Esophagus (tissue), 2 donors: ENCODE measurements around the gene HSD17B3. TPM values are rescaled to one million over a fixed set of nuclear protein-coding genes. Genes with fewer than 3 reads are reported as not detected.

Experiments used
- H3K27ac ChIP-seq, 2 donors: one replicate each; pipeline ENCODE4 v1.5.1; 2013; ENCODE audit warnings: low read depth in 2 of 2, mild to moderate bottlenecking in 2 of 2, inconsistent platforms in 1 of 2, low read length in 1 of 2, moderate library complexity in 1 of 2
- H3K27me3 ChIP-seq, 2 donors: one replicate each; pipeline ENCODE4 v1.6.1; 2013; ENCODE audit warnings: low read length in 2 of 2, control low read depth in 1 of 2, mild to moderate bottlenecking in 1 of 2; ENCODE audit not compliant: insufficient read depth in 2 of 2, control insufficient read depth in 1 of 2
- H3K36me3 ChIP-seq, 2 donors: one replicate each; pipeline ENCODE4 v1.6.1; 2013; ENCODE audit warnings: low read length in 1 of 2; ENCODE audit not compliant: control insufficient read depth in 2 of 2, insufficient read depth in 2 of 2
- H3K4me1 ChIP-seq, 2 donors: one replicate each; pipeline ENCODE4 v1.6.1; 2013; ENCODE audit warnings: low read length in 1 of 2; ENCODE audit not compliant: control insufficient read depth in 2 of 2, insufficient read depth in 2 of 2
- H3K4me3 ChIP-seq, 2 donors: one replicate each; pipeline ENCODE4 v1.5.1; 2013; ENCODE audit warnings: low read length in 2 of 2, mild to moderate bottlenecking in 2 of 2, low read depth in 1 of 2, moderate library complexity in 1 of 2
- H3K9me3 ChIP-seq, 2 donors: one replicate each; pipeline ENCODE4 v1.6.1; 2013; ENCODE audit warnings: mild to moderate bottlenecking in 2 of 2, low read depth in 1 of 2, low read length in 1 of 2, moderate library complexity in 1 of 2; ENCODE audit not compliant: control insufficient read depth in 2 of 2, insufficient read depth in 1 of 2
- WGBS, 2 donors: extraction: QIAGEN DNeasy Blood & Tissue Kit; methylation state at CpG; one replicate each; pipeline ENCODE4 v1.1.7; 2013; 5-methylcytosine and 5-hydroxymethylcytosine counted together
- polyA plus RNA-seq, 2 donors: library from polyadenylated mRNA; stranded (reverse); fragments of 200-250 nt; gene quantifications; one replicate each; pipeline ENCODE4 v1.2.3, GENCODE V29; 2013
- donor health status: healthy with polysubstance abuse.
- donor health status: Bipolar disorder and iron deficiency.

HSD17B3 gene
- polyA plus RNA-seq, 2 donors: 0.58 to 0.90 TPM

GRCh38 chr9:96206156-96206751 lies 95.7 kb downstream of the HSD17B3 start:
- peaks cover 0 to 4% of the 10 kb centered on the region in 2 donors for H3K9me3 ChIP-seq
- 84 to 88% methylated on average over 11 of the region's 11 CpGs for WGBS, 2 donors
- no peaks in the 10 kb centered on the region for H3K27me3 ChIP-seq
- no peak overlapping the region for H3K27ac ChIP-seq
- H3K4me3 ChIP-seq: no peak overlapping the region
- no peaks in the 10 kb centered on the region for H3K36me3 ChIP-seq
- H3K4me1 ChIP-seq: peaks cover 0 to 7% of the 10 kb centered on the region in 2 donors

- peaks cover 0 to 4% of the 10 kb centered on the region in 2 donors for H3K9me3 ChIP-seq
- WGBS, 2 donors: 94 to 96% methylated on average over 2 of the region's 2 CpGs
These were observed 97.1 kb downstream of the HSD17B3 start for GRCh38 chr9:96204853-96205252.

GRCh38 chr9:96203867-96204501 lies 98.0 kb downstream of the HSD17B3 start:
- no peak overlapping the region for H3K4me3 ChIP-seq
- H3K27ac ChIP-seq: no peak overlapping the region
- WGBS, 2 donors: 41 to 55% methylated on average over 18 of the region's 18 CpGs
- peaks cover 0 to 4% of the 10 kb centered on the region in 2 donors for H3K9me3 ChIP-seq
- H3K36me3 ChIP-seq: no peaks in the 10 kb centered on the region
- no peaks in the 10 kb centered on the region for H3K27me3 ChIP-seq
- peaks cover 0 to 7% of the 10 kb centered on the region in 2 donors for H3K4me1 ChIP-seq

More at GRCh38 chr9:96204853-96205252, 97.1 kb downstream of the HSD17B3 start:
- Histone ChIP-seq H3K27ac (no peak overlapping the region), H3K36me3 (no peaks in the 10 kb centered on the region), H3K4me3 (no peak overlapping the region), H3K27me3 (no peaks in the 10 kb centered on the region), H3K4me1 (peaks cover 0 to 7% of the 10 kb centered on the region in 2 donors)

DNA sequence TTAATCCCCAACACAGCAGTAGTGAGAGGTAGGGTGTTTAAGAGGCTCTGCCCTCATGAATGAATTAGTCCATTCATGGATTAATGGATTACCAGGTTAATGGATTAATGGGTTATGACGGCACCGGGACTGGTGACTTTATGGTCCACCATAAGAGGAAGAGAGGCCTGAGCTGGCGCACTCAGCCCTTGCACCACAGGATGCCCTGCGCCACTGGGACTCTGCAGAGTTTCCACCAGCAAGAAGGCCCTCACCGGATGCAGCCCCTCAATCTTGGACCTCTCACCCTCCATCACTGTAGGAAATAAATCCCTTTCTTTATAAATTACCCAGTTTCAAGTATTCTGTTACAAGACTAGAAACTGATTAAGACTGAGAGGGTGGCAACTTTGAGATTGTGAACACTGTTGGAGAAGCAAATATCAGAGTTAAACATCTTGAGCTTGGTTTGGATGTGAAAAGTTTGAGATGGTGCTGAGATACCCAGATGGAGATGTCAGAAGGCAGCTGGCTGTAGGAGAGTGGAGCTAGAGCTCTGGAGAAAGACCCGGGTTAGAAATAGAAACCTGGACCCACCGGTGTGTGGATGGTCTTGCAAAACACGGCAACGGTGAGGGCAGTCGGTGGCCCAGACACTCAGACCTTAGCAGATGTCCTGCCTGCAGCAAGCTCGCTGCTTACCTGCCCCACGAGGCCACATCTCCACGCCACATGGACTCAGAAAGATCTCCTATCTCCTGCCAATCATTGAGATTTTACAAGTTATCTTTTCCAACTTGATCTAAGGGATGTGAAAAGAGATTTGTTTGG lies 98.8 kb downstream of the HSD17B3 start:
- WGBS, 2 donors: 92 to 95% methylated on average over 13 of the region's 13 CpGs
- H3K27ac ChIP-seq: no peak overlapping the region
- peaks cover 0 to 4% of the 10 kb centered on the region in 2 donors for H3K9me3 ChIP-seq
- H3K36me3 ChIP-seq: no peaks in the 10 kb centered on the region
- H3K4me3 ChIP-seq: no peak overlapping the region
- peaks cover 0 to 7% of the 10 kb centered on the region in 2 donors for H3K4me1 ChIP-seq
- H3K27me3 ChIP-seq: no peaks in the 10 kb centered on the region

GRCh38 chr9:96201140-96201539 lies 100.8 kb downstream of the HSD17B3 start:
- Histone ChIP-seq H3K27ac (no peak overlapping the region), H3K4me1 (peaks cover 0 to 5% of the 10 kb centered on the region in 2 donors), H3K4me3 (no peak overlapping the region), H3K9me3 (peaks cover 0 to 4% of the 10 kb centered on the region in 2 donors), H3K27me3 (no peaks in the 10 kb centered on the region), H3K36me3 (no peaks in the 10 kb centered on the region)
- 89 to 94% methylated on average over 6 of the region's 6 CpGs for whole genome bisulfite sequencing, 2 donors

GRCh38 chr9:96199006-96199405 lies 103.0 kb downstream of the HSD17B3 start:
- no peaks in the 10 kb centered on the region for H3K36me3 ChIP-seq
- H3K9me3 ChIP-seq: no peaks in the 10 kb centered on the region
- no peaks in the 10 kb centered on the region for H3K27me3 ChIP-seq
- H3K27ac ChIP-seq: no peak overlapping the region
- 68 to 70% methylated on average over 5 of the region's 5 CpGs for WGBS, 2 donors
- peaks cover 0 to 3% of the 10 kb centered on the region in 2 donors for H3K4me1 ChIP-seq
- H3K4me3 ChIP-seq: no peak overlapping the region

DNA sequence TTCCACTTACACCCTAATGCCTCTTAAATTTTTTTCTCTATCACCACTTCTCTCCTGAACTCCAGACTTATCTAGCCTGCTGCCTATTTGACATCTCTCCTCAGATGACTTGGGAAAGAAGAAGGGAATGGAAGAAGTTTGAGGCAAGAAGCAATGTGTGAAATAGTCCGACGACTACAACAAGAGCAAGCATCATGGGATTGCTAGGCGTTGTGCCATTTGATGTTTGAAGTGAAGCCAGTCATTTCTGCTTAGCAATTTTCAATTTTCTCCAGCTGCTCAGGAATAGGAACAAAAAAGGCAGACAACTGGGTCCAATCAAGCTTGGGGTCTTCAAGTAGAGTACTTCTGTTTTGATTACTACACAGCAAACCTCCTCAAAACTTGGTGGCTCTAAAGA lies 106.4 kb downstream of the HSD17B3 start:
- Histone ChIP-seq H3K4me3 (no peak overlapping the region), H3K9me3 (peaks cover 0 to under 1% of the 10 kb centered on the region in 2 donors), H3K27ac (no peak overlapping the region), H3K27me3 (no peaks in the 10 kb centered on the region), H3K4me1 (no peaks in the 10 kb centered on the region), H3K36me3 (no peaks in the 10 kb centered on the region)
- WGBS, 2 donors: 79 to 82% methylated on average over 3 of the region's 3 CpGs

- no peaks in the 10 kb centered on the region for H3K27me3 ChIP-seq
These were observed 108.7 kb downstream of the HSD17B3 start for GRCh38 chr9:96193236-96193755.

DNA sequence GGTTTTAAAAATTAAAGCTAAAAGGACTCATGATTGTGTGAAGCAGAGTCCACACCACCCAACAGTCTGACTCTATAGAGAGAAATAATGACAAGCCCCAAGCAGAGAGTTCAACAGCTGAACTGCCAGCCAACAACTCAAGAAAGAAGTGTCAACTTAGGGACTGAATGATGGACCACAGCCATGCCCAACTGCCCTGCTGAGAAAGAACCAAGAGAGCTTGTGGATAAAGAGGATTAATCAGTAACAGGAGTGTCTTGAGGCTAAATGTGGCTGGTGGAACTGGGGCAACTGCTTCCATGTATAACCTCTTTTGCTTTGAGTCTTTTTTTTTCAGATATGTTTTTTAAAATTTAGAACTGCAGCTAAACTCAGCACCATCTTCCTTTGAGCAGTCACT lies 109.3 kb downstream of the HSD17B3 start:
- Histone ChIP-seq H3K4me1 (peaks cover 2 to 4% of the 10 kb centered on the region in 2 donors), H3K36me3 (no peaks in the 10 kb centered on the region), H3K27me3 (no peaks in the 10 kb centered on the region), H3K27ac (no peak overlapping the region), H3K9me3 (peaks cover 5% of the 10 kb centered on the region in 2 donors), H3K4me3 (no peak overlapping the region)

More at GRCh38 chr9:96193236-96193755, 108.7 kb downstream of the HSD17B3 start:
- Histone ChIP-seq H3K4me3 (no peak overlapping the region), H3K27ac (no peak overlapping the region), H3K4me1 (peaks cover under 1 to 2% of the 10 kb centered on the region in 2 donors), H3K36me3 (no peaks in the 10 kb centered on the region), H3K9me3 (peaks cover 5% of the 10 kb centered on the region in 2 donors)
- 82 to 85% methylated on average over 5 of the region's 5 CpGs for WGBS, 2 donors
